ENCODE data around the gene OASL. TPM values are rescaled to one million over a fixed set of nuclear protein-coding genes. Genes with fewer than 3 reads are reported as not detected.
"Not testable (repeated sequence)": the region's sequence is repeated elsewhere in the genome, so short reads cannot be mapped to it uniquely, and the experiment has no call there.

OASL gene
- total and polyA plus RNA-seq, 2 of the 4 experiments (the other 2 are of a cell fraction) = under 0.01 to 0.05 TPM

- H4K20me1 ChIP-seq (ENCODE audit: insufficient read depth, low read length); ATAC-seq (ENCODE audit: low read depth); DNase-seq; H2AK9ac ChIP-seq (replicated peaks; ENCODE audit: low read depth, low read length, poor library complexity); H2BK15ac ChIP-seq (ENCODE audit: low read depth, low read length); H2AK5ac ChIP-seq (ENCODE audit: low read depth, low read length); POLR2A ChIA-PET (ENCODE audit: unreplicated experiment); H3K23ac ChIP-seq (ENCODE audit: low read depth, low read length); H3K4me1 ChIP-seq (ENCODE audit: control insufficient read depth, insufficient read depth, low read length); H3K9me3 ChIP-seq (ENCODE audit: control insufficient read depth, insufficient read depth, low read length); H3K14ac ChIP-seq (replicated peaks; ENCODE audit: low read depth, low read length); H3K9ac ChIP-seq (ENCODE audit: low read depth, low read length); H3K27ac ChIP-seq (ENCODE audit: insufficient read depth, low read length); H4K8ac ChIP-seq (ENCODE audit: low read depth in 2 of 2, low read length in 2 of 2); H3K18ac ChIP-seq (ENCODE audit: low read depth, low read length); H3K36me3 ChIP-seq (ENCODE audit: control insufficient read depth, insufficient read depth, low read length); H3K9me1 ChIP-seq (ENCODE audit: insufficient read depth, low read length); H2AFZ ChIP-seq (replicated peaks; ENCODE audit: low read length, poor library complexity); H2BK120ac ChIP-seq (ENCODE audit: low read depth, low read length); in situ Hi-C loops (cut with MboI; ENCODE audit: low sequenced_read_pairs); dilution Hi-C loops (cut with HindIII; ENCODE audit: low sequenced_read_pairs, unreplicated experiment); H3K79me1 ChIP-seq (ENCODE audit: low read depth in 1 of 2, low read length in 2 of 2); H4K91ac ChIP-seq (ENCODE audit: insufficient read depth, low read depth, low read length); H4K5ac ChIP-seq (ENCODE audit: low read depth, low read length); H3K4ac ChIP-seq (ENCODE audit: low read depth, low read length); H3K56ac ChIP-seq (ENCODE audit: extremely low read depth, insufficient read depth, low read length); H2BK20ac ChIP-seq (ENCODE audit: low read depth, low read length); BruUV-seq (replicated peaks); H3K4me3 ChIP-seq (ENCODE audit: insufficient read depth, low read depth, low read length); H2BK5ac ChIP-seq (ENCODE audit: low read depth, low read length, poor library complexity, severe bottlenecking); H3K4me2 ChIP-seq (ENCODE audit: low read depth, low read length): not testable (repeated sequence)
- peaks cover 11% of the 10 kb centered on the region for H3K27me3 ChIP-seq (ENCODE audit: control insufficient read depth, insufficient read depth, low read length)
- WGBS, 2 experiments (ENCODE audit: extremely low coverage in 2 of 2, insufficient read length in 1 of 2) = 94% methylated on average over 6 of the region's 12 CpGs; no CpG with 5 or more reads in 1 of the 2 experiments
- CTCF ChIA-PET = interaction anchor here (0.6 to 0.8 kb wide), 2 partner anchors 22 to 537 kb away, joined by 3 to 5 read pairs; no protein-coding TSS in a partner anchor
- intact Hi-C loops (cut with micrococcal nuclease) = loop anchor here (5.0 kb wide), 2 partner anchors 33 to 618 kb away; no protein-coding TSS in a partner anchor
Measured at GRCh38 chr12:121064586-121064985, 25.5 kb upstream of the OASL start.

All from IMR-90 (cell line).